A673 (cell line): Measurements from ENCODE around the gene PNKD. TPM values are rescaled to one million over a fixed set of nuclear protein-coding genes. Genes with fewer than 3 reads are reported as not detected.
A peak's percentile ranks its signal among the peaks of the same experiment; 100 is the strongest.

ENCODE experiments used
- BruUV-seq: library from RNA; stranded (reverse); fragments of 400-500 nt; replicated peaks from 2 replicates; lab custom pipeline; 2021; lab: Mats Ljungman, UMichigan
- CTCF ChIA-PET: fragments of 300-600 bp; sonication (Branson Sonifier 250); formaldehyde crosslinking; loops from one replicate; lab custom pipeline; 2022; ENCODE audit warnings: antibody characterized with exemption; lab: Charles Lee
- POLR2A ChIA-PET: fragments of 300-600 bp; sonication (Branson Sonifier 250); formaldehyde crosslinking; loops from one replicate; lab custom pipeline; 2022; ENCODE audit warnings: antibody characterized with exemption; ENCODE audit not compliant: low non-redundant PET; lab: Charles Lee
- DNase-seq: peaks from one replicate; pipeline ENCODE4 v3.0.0-alpha.2; 2015; ENCODE audit warnings: low spot score
- H3K27ac ChIP-seq: fragments of 200-600 bp; sonication (generic); 2 replicates; pipeline ENCODE4 v1.5.1; 2016; ENCODE audit warnings: mixed run types, low read depth, mild to moderate bottlenecking, mixed read lengths, antibody characterized with exemption, low read length; ENCODE audit not compliant: poor library complexity, severe bottlenecking
- H3K27me3 ChIP-seq: fragments of 200-600 bp; sonication (generic); replicated peaks from 2 replicates; pipeline ENCODE4 v1.6.1; 2017; ENCODE audit warnings: mixed run types, low read depth, mild to moderate bottlenecking, mixed read lengths, antibody characterized with exemption, low read length; ENCODE audit not compliant: insufficient read depth, poor library complexity
- H3K36me3 ChIP-seq: fragments of 200-600 bp; sonication (generic); 2 replicates; pipeline ENCODE4 v1.6.1; 2016; ENCODE audit warnings: mixed run types, mild to moderate bottlenecking, mixed read lengths, antibody characterized with exemption, low read length; ENCODE audit not compliant: insufficient read depth, poor library complexity, severe bottlenecking
- H3K4me1 ChIP-seq: fragments of 200-600 bp; sonication (generic); 2 replicates; pipeline ENCODE4 v1.6.1; 2017; ENCODE audit warnings: mixed run types, mild to moderate bottlenecking, mixed read lengths, antibody characterized with exemption, low read length; ENCODE audit not compliant: insufficient read depth, poor library complexity, severe bottlenecking
- H3K4me3 ChIP-seq: fragments of 200-600 bp; sonication (generic); 2 replicates; pipeline ENCODE4 v1.5.1; 2016; ENCODE audit warnings: low read depth, mixed run types, mild to moderate bottlenecking, mixed read lengths, low read length; ENCODE audit not compliant: poor library complexity, severe bottlenecking
- H3K9me3 ChIP-seq: fragments of 200-600 bp; sonication (generic); 2 replicates; pipeline ENCODE4 v1.6.1; 2016; ENCODE audit warnings: mixed run types, low read depth, mild to moderate bottlenecking, mixed read lengths, antibody characterized with exemption, low read length; ENCODE audit not compliant: poor library complexity, severe bottlenecking
- CTCF ChIP-seq: fragments of 300-800, 200-600 bp; sonication (generic); conservative IDR thresholded peaks from 2 replicates; pipeline ENCODE4 v1.5.1; 2017; ENCODE audit warnings: low read depth, mild to moderate bottlenecking, antibody characterized with exemption, low read length, moderate library complexity, mixed read lengths
- EZH2 ChIP-seq: fragments of 200-600 bp; sonication (generic); IDR thresholded peaks from 2 replicates; pipeline ENCODE4 v1.6.1; 2017; ENCODE audit warnings: borderline replicate concordance, low read depth, mild to moderate bottlenecking, mixed read lengths, antibody characterized with exemption, low read length; ENCODE audit not compliant: poor library complexity, severe bottlenecking
- intact Hi-C: fragments of 100-400 bp; cut with micrococcal nuclease; formaldehyde crosslinking; loops from one replicate; pipeline ENCODE4 v1.10.0; 2022; ENCODE audit not compliant: unreplicated experiment
- total RNA-seq: library from RNA; stranded (reverse); gene quantifications from 2 replicates; pipeline ENCODE4 v1.2.3, GENCODE V29; 2021

PNKD gene
- total RNA-seq, 1 experiment from 2014 or later: 36.7 TPM

DNA sequence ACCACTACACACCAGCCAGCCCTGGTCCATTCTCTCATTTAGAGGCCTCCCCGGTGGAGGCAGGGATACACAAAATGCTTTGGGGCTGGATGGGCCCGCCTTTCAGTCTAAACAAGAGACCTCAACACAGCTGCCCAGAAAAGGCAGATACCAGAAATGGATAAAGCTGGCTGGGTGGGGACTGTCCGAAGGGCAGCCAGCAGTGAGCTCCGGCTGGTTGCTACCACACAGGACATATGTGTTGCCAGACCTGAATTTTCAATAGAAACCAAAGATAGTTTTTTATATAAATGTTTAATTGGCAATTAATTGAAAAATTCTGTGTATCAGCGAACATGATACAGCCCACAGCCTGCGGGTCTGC lies 8.1 kb upstream of the PNKD start:
- POLR2A ChIA-PET: no interaction called here

DNA sequence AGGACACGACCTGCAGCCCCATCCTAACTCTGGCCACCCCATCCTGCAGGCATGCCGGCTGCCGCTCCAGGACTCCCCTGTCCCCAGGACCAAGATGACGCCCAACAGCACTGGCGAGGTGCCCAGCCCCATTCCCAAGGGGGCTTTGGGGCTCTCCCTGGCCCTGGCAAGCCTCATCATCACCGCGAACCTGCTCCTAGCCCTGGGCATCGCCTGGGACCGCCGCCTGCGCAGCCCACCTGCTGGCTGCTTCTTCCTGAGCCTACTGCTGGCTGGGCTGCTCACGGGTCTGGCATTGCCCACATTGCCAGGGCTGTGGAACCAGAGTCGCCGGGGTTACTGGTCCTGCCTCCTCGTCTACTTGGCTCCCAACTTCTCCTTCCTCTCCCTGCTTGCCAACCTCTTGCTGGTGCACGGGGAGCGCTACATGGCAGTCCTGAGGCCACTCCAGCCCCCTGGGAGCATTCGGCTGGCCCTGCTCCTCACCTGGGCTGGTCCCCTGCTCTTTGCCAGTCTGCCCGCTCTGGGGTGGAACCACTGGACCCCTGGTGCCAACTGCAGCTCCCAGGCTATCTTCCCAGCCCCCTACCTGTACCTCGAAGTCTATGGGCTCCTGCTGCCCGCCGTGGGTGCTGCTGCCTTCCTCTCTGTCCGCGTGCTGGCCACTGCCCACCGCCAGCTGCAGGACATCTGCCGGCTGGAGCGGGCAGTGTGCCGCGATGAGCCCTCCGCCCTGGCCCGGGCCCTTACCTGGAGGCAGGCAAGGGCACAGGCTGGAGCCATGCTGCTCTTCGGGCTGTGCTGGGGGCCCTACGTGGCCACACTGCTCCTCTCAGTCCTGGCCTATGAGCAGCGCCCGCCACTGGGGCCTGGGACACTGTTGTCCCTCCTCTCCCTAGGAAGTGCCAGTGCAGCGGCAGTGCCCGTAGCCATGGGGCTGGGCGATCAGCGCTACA lies 7.4 kb upstream of the PNKD start:
- no TSS peak for BruUV-seq
- Histone ChIP-seq H3K9me3 (no peaks in the 10 kb centered on the region), H3K27me3 (no peaks in the 10 kb centered on the region), H3K4me1 (peaks cover 15% of the 10 kb centered on the region), H3K36me3 (peaks cover 26% of the 10 kb centered on the region), H3K27ac (no peak overlapping the region), H3K4me3 (no peak overlapping the region)
- CTCF ChIA-PET: no interaction called here
- DNase-seq: no peak
- TF ChIP-seq EZH2 (no peak), CTCF (no peak)
- POLR2A ChIA-PET: no interaction called here
- intact Hi-C loops: no loop called here

More for the DNA sequence above, 8.1 kb upstream of the PNKD start:
- Histone ChIP-seq H3K4me3 (no peak overlapping the region), H3K27me3 (no peaks in the 10 kb centered on the region), H3K27ac (no peak overlapping the region), H3K36me3 (peaks cover 22% of the 10 kb centered on the region), H3K9me3 (no peaks in the 10 kb centered on the region), H3K4me1 (peaks cover 15% of the 10 kb centered on the region)
- CTCF ChIA-PET: no interaction called here
- TF ChIP-seq CTCF (no peak), EZH2 (no peak)
- intact Hi-C loops: no loop called here
- no peak for DNase-seq
- BruUV-seq: no TSS peak

- no peak overlapping the region for H3K27ac ChIP-seq
- H3K9me3 ChIP-seq: no peaks in the 10 kb centered on the region
- intact Hi-C loops: no loop called here
- ChIA-PET CTCF (no interaction called here), POLR2A (no interaction called here)
- H3K27me3 ChIP-seq: no peaks in the 10 kb centered on the region
- H3K36me3 ChIP-seq: peaks cover 26% of the 10 kb centered on the region
- TF ChIP-seq EZH2 (no peak), CTCF (no peak)
- H3K4me1 ChIP-seq: peaks cover 15% of the 10 kb centered on the region
- DNase-seq: no peak
- no peak overlapping the region for H3K4me3 ChIP-seq
- TSS peak; percentile 24 for BruUV-seq
Measured at GRCh38 chr2:218263817-218264641, 6.3 kb upstream of the PNKD start.
